Neutrophil (primary cell): ENCODE data around the gene HSPA1B.

Experiments
- H3K27ac ChIP-seq: fragments of 200-600 bp; sonication (generic); 2 replicates; pipeline ENCODE4 v1.5.1; 2016; ENCODE audit warnings: mild to moderate bottlenecking, moderate library complexity
- H3K27me3 ChIP-seq: fragments of 200-600 bp; sonication (generic); 2 replicates; pipeline ENCODE4 v1.6.0; 2016; ENCODE audit warnings: mild to moderate bottlenecking
- H3K36me3 ChIP-seq: fragments of 200-600 bp; sonication (generic); 2 replicates; pipeline ENCODE4 v1.5.1; 2017
- H3K4me1 ChIP-seq, 2 experiments: fragments of 200-600 bp in 1 of 2; sonication (generic) in 1 of 2; 1 replicate in 1 of 2; 2 replicates in 1 of 2; pipeline versions ENCODE4 v1.5.1 to v1.6.1; 2013 to 2016; ENCODE audit warnings: low read depth in 1 of 2, low read length in 1 of 2, mild to moderate bottlenecking in 1 of 2, moderate library complexity in 1 of 2; ENCODE audit not compliant: control insufficient read depth in 1 of 2, insufficient read depth in 1 of 2
- H3K4me3 ChIP-seq, 2 experiments: fragments of 200-600 bp in 1 of 2; sonication (generic) in 1 of 2; 1 replicate in 1 of 2; 2 replicates in 1 of 2; pipeline ENCODE4 v1.5.1; 2013 to 2016; ENCODE audit warnings: low read depth in 1 of 2, low read length in 1 of 2, mild to moderate bottlenecking in 1 of 2, moderate library complexity in 1 of 2
- H3K9me3 ChIP-seq: fragments of 200-600 bp; sonication (generic); 2 replicates; pipeline ENCODE4 v1.5.1; 2016
- TF ChIP-seq, protein P1 (sequence below): fragments of 200-600 bp; sonication (generic); IDR thresholded peaks from 2 replicates; pipeline ENCODE4 v1.5.1; 2016; ENCODE audit warnings: antibody characterized with exemption

Gene HSPA1B

DNA sequence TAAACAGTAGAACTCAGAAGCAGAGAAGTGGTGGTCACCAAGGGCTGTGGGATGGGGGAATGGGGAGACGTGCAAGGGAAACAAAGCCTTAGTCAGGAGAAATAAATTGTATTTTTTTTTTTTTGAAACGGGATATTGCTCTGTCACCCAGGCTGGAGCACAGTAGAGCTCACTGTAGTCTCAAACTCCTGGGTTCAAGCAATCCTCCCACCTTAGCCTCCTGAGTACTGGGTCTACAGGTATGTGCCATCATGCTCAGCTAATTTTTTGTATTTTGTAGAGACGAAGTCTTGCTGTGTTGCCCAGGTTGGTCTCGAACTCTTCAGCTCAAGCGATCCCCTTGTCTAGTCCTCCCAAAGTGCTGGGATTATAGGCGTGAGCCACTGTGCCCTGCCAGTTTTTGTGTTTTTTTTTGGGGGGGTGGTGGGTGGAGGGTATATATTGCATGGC, 3.4 kb downstream of the HSPA1B start:
- peaks cover 60 to 68% of the 10 kb centered on the region in 2 experiments for H3K4me1 ChIP-seq
- no peaks in the 10 kb centered on the region for H3K36me3 ChIP-seq
- no peaks in the 10 kb centered on the region for H3K9me3 ChIP-seq
- TF ChIP-seq, protein P1, sequence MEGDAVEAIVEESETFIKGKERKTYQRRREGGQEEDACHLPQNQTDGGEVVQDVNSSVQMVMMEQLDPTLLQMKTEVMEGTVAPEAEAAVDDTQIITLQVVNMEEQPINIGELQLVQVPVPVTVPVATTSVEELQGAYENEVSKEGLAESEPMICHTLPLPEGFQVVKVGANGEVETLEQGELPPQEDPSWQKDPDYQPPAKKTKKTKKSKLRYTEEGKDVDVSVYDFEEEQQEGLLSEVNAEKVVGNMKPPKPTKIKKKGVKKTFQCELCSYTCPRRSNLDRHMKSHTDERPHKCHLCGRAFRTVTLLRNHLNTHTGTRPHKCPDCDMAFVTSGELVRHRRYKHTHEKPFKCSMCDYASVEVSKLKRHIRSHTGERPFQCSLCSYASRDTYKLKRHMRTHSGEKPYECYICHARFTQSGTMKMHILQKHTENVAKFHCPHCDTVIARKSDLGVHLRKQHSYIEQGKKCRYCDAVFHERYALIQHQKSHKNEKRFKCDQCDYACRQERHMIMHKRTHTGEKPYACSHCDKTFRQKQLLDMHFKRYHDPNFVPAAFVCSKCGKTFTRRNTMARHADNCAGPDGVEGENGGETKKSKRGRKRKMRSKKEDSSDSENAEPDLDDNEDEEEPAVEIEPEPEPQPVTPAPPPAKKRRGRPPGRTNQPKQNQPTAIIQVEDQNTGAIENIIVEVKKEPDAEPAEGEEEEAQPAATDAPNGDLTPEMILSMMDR: no peak
- H3K27me3 ChIP-seq: no peaks in the 10 kb centered on the region
- peak overlapping the region; percentile 96 for H3K27ac ChIP-seq
- H3K4me3 ChIP-seq: peak overlapping the region; percentile 65 to 74

DNA sequence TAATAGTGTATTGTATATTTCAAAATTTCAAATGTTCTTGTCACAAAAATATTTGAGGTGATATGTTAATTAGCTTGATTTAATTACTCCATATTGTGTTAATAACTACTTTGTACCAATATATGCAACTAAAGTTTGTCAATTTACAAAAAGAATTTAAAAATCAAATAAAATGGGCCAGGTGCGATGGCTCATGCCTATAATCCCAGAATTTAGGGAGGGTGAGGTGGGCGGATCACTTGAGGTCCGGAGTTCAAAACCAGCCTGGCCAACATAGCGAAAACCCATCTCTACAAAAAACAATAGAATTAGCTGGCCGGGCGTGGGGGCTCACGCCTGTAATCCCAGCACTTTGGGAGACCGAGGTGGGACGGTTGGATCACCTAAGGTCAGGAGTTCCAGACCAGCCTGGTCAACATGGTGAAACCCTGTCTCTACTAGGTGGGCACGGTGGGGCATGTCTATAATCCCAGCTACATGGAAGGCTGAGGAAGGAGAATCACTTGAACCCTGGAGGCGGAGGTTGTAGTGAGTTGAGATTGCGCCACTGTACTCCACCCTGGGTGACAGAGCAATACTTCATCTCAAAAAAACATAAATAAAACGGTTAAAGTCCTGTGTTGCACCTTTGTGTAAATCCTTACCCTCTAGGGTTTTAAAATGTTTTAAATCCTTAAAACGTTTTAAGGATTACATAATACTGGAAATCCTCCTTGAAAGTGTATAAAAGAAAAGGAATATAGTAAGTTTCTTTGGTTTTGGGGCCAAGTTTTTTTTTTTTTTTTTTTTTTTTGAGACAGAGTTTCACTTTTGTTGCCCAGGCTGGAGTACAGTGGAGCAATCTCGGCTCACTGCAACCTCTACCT, 4.0 kb downstream of the HSPA1B start:
- Histone ChIP-seq H3K9me3 (no peaks in the 10 kb centered on the region), H3K27ac (peak overlapping the region; percentile 96), H3K36me3 (no peaks in the 10 kb centered on the region), H3K27me3 (no peaks in the 10 kb centered on the region), H3K4me1 (peaks cover 60 to 68% of the 10 kb centered on the region in 2 experiments), H3K4me3 (peak overlapping the region; percentile 37 to 74)
- TF ChIP-seq, protein P1: no peak

DNA sequence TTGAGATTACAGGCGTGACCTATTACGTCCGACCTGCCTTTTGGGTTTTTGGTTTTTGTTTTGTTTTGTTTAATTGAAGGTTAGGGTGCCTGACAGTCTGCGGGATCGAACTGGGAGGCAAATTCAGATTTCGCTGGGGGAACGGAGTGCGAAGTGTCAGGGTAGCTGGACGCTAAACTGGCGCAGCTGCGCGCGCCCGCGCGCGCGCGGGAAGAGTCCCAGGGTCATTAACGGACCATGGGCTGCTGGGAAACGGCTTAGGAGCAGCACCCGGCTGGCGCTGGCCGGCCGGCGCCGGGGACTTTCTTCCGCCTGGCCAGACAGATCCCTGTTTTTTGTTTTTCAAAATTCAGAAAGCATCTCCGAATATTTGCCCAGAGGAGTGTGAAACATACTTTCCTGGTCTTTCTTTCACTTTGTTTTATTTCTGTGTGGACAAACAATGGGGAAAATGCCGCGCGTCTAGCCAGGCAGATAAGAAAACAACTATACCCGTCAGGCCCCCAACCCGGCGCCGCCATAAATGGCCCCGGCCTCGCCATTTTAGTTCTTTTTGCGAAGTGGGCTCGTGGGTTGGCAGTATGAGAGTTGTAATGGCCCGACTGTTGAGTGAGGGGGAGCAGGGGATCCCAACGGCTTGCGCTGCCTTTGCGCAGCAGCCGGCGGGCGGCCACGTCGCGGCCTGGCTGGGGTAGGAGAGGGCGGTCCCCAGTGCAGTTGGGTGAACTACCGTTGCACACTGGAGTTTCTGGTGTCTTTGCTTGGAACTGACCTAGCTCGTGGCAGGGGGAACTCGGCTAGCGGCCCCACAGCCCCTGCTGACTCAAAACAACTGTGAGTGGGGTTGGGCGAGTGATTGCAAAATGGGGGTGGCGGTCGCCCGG, 7.1 kb downstream of the HSPA1B start:
- Histone ChIP-seq H3K9me3 (no peaks in the 10 kb centered on the region), H3K36me3 (peaks cover 21% of the 10 kb centered on the region), H3K4me3 (peak overlapping the region; percentile 92 to 96), H3K27me3 (no peaks in the 10 kb centered on the region), H3K4me1 (peaks cover 73 to 80% of the 10 kb centered on the region in 2 experiments), H3K27ac (peak overlapping the region; percentile 96)
- TF ChIP-seq, protein P1: no peak

DNA sequence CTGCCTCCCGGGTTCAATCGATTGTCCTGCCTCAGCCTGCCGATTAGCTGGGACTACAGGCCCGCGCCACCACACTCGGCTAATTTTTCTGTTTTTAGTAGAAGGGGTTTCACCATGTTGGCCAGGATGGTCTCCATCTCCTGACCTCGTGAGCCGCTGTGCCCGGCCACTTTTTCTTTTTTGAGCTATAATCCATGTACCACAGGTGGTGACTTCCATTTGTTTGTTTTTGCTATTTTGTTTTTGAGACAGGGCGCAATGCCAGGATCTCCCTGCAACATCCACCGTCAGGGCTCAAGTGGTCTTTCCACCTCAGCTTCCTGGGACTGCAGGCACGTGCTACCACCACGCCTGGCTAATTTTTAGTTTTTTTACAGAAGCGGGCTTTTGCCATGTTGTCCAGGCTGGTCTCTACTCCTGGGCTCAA, 8.5 kb downstream of the HSPA1B start:
- TF ChIP-seq, protein P1: no peak
- Histone ChIP-seq H3K4me1 (peaks cover 63 to 66% of the 10 kb centered on the region in 2 experiments), H3K9me3 (no peaks in the 10 kb centered on the region), H3K36me3 (peaks cover 36% of the 10 kb centered on the region), H3K4me3 (peak overlapping the region; percentile 92 to 96), H3K27me3 (no peaks in the 10 kb centered on the region), H3K27ac (peak overlapping the region; percentile 52)

DNA sequence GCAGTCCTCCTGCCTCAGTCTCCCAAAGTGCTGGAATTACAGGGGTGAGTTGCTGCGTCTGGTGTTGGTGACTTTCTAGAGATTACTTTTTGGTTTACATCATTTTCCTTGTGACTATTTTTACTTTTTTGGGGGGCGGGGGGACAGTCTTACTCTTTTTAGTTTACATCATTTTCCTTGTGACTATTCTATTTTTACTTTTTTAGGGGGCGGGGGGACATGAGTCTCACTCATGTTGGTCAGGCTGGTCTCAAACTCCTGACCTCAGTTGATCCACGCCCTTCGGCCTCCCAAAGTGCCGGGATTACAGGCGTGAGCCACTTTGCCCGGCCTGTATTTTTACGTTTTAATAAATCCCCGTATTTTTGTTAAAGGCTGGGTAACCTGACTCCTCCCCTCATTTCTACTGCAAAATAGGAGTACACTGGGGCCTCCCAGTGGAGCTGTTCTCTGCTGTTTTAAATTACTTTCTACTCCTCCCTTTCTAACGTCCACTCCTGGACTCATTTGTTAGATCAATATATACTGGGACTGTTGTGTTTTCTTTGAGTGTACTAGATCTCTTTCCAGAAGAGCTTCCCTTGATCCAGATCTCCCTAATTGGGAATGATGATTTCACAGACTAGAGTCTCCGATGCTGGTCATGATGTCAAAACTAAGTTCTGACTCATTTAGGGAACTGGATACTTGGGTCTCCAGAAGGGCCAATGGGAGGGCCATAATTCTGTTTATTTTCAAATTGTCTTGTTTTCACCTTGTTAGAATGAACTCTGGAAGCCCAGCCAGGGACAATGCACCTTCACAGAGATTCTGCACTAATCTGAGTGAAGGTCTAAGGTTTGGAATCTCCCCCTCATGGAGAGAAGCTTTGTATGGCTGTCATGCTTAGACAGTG, 9.2 kb downstream of the HSPA1B start:
- TF ChIP-seq, protein P1: no peak
- Histone ChIP-seq H3K27ac (peak overlapping the region; percentile 52), H3K4me3 (peak overlapping the region; percentile 92 to 96), H3K9me3 (no peaks in the 10 kb centered on the region), H3K4me1 (peaks cover 57 to 59% of the 10 kb centered on the region in 2 experiments), H3K36me3 (peaks cover 41% of the 10 kb centered on the region), H3K27me3 (no peaks in the 10 kb centered on the region)
